Measurements from ENCODE around the gene SBF1. TPM values are rescaled to one million over a fixed set of nuclear protein-coding genes. Genes with fewer than 3 reads are reported as not detected.

Gene SBF1
- total and polyA plus RNA-seq, 2 of the 13 experiments (the other 11 are each of a cell fraction or from before 2014, with no cell fraction given) = 31.7 to 40.9 TPM

DNA sequence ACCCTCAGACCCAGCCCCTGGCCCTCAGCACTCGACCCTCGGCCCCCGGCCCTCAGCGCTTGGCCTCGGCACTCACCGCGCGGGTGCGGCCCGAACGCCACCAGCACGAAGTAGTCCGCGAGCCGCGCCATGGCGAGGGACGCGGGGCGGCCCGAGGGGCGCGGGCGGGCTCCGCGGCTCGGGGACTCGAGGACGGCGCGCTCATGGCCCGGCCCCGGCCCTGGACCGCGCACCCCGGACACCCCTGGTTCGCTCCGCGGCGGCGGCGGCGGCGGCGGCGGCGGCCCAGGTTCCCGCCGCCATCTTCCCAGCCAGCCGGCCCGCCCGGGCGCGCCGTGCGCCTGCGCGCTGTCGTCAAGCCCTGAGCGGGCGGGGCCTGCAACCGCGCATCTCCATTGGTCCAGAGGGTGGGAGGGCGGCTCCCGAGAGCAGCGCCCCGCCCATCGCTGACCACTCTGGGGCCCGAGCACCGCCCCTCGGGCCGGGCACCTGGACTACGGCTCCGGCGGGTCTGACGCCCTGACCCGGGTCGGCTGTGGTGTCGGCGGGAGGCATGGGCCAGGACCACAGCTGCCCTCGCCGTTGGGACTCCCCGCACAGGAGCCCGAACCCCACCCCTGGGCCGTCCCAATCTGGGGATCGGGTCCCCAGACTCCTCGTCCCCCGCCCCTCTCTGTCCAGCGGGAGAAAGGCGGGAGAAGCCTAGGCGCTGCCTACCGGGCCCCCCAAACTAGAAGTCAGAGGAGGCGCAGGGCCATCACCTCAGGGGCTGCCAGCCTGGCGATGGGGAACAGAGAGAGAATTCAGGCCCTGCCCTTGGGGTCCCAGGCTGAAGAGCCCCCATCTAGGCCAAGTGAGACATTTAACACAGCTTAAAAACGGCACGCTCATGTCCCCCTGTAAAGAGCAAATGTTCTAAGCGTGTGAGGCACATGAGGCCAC, at the start of gene SBF1 (continued):
- TF ChIP-seq SAFB2 (CRISPR knock-in tag; IDR thresholded peaks at IDR 0.05; ENCODE audit: borderline replicate concordance, low read depth) = no peak
- TF ChIP-seq ETV5 (CRISPR knock-in tag; IDR thresholded peaks at IDR 0.05; ENCODE audit: borderline replicate concordance) = 0 out of 2 replicates have a peak, but pooled peaks have one; percentile 8
- TF ChIP-seq TSC22D2 (CRISPR knock-in tag; IDR thresholded peaks at IDR 0.05; ENCODE audit: borderline replicate concordance) = no peak
- peak; percentile 60 for TF ChIP-seq ZFX (CRISPR knock-in tag; IDR thresholded peaks at IDR 0.05; ENCODE audit: low read depth)
- TF ChIP-seq ZNF564 (CRISPR knock-in tag; IDR thresholded peaks at IDR 0.05) = no peak
- no peak for TF ChIP-seq FOXM1 (CRISPR knock-in tag; IDR thresholded peaks at IDR 0.05)
- TF ChIP-seq ZSCAN9 (CRISPR knock-in tag; IDR thresholded peaks at IDR 0.05; ENCODE audit: borderline replicate concordance) = no peak
- TF ChIP-seq ZNF337 (CRISPR knock-in tag; IDR thresholded peaks at IDR 0.05; ENCODE audit: borderline replicate concordance, low read depth) = no peak
- TF ChIP-seq, protein P1, sequence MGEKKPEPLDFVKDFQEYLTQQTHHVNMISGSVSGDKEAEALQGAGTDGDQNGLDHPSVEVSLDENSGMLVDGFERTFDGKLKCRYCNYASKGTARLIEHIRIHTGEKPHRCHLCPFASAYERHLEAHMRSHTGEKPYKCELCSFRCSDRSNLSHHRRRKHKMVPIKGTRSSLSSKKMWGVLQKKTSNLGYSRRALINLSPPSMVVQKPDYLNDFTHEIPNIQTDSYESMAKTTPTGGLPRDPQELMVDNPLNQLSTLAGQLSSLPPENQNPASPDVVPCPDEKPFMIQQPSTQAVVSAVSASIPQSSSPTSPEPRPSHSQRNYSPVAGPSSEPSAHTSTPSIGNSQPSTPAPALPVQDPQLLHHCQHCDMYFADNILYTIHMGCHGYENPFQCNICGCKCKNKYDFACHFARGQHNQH (CRISPR knock-in tag; IDR thresholded peaks at IDR 0.05) = 0 out of 2 replicates have a peak, but pooled peaks have one; percentile 30
- TF ChIP-seq, protein P2, sequence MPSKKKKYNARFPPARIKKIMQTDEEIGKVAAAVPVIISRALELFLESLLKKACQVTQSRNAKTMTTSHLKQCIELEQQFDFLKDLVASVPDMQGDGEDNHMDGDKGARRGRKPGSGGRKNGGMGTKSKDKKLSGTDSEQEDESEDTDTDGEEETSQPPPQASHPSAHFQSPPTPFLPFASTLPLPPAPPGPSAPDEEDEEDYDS (CRISPR knock-in tag; IDR thresholded peaks at IDR 0.05) = peak; percentile 91
- TF ChIP-seq SYNCRIP (IDR thresholded peaks at IDR 0.05; ENCODE audit: insufficient read depth, low read depth, low read length) = no peak
- no peak for TF ChIP-seq SIN3B (IDR thresholded peaks at IDR 0.05; ENCODE audit: low read length)
- 0 out of 4 replicates have a peak, but pooled peaks of 1 of the 2 experiments have one; percentile 44 for TF ChIP-seq KLF16 (CRISPR knock-in tag; IDR thresholded peaks at IDR 0.05)
- no peak for TF ChIP-seq TRIM24 (CRISPR knock-in tag; IDR thresholded peaks at IDR 0.05)
- no peak for TF ChIP-seq SOX5 (CRISPR knock-in tag; IDR thresholded peaks at IDR 0.05; ENCODE audit: borderline replicate concordance)
- TF ChIP-seq JUNB (CRISPR knock-in tag; IDR thresholded peaks at IDR 0.05; ENCODE audit: borderline replicate concordance) = no peak
- TF ChIP-seq ZFP82 (CRISPR knock-in tag; IDR thresholded peaks at IDR 0.05; ENCODE audit: borderline replicate concordance) = no peak
- no peak for TF ChIP-seq AGO1 (IDR thresholded peaks at IDR 0.05; ENCODE audit: low read depth, low read length, poor library complexity, severe bottlenecking)
- TF ChIP-seq, protein P3, sequence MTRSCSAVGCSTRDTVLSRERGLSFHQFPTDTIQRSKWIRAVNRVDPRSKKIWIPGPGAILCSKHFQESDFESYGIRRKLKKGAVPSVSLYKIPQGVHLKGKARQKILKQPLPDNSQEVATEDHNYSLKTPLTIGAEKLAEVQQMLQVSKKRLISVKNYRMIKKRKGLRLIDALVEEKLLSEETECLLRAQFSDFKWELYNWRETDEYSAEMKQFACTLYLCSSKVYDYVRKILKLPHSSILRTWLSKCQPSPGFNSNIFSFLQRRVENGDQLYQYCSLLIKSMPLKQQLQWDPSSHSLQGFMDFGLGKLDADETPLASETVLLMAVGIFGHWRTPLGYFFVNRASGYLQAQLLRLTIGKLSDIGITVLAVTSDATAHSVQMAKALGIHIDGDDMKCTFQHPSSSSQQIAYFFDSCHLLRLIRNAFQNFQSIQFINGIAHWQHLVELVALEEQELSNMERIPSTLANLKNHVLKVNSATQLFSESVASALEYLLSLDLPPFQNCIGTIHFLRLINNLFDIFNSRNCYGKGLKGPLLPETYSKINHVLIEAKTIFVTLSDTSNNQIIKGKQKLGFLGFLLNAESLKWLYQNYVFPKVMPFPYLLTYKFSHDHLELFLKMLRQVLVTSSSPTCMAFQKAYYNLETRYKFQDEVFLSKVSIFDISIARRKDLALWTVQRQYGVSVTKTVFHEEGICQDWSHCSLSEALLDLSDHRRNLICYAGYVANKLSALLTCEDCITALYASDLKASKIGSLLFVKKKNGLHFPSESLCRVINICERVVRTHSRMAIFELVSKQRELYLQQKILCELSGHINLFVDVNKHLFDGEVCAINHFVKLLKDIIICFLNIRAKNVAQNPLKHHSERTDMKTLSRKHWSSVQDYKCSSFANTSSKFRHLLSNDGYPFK (CRISPR knock-in tag; IDR thresholded peaks at IDR 0.05; ENCODE audit: borderline replicate concordance) = no peak; the same call in 1 of the 2 replicates
- no peak for TF ChIP-seq ZNF451 (CRISPR knock-in tag; IDR thresholded peaks at IDR 0.05)
- TF ChIP-seq ZBTB7A (CRISPR knock-in tag; IDR thresholded peaks at IDR 0.05) = no peak
- TF ChIP-seq KDM2A (CRISPR knock-in tag; IDR thresholded peaks at IDR 0.05; ENCODE audit: borderline replicate concordance, low read depth) = peak; percentile 62; the same call in 1 of the 2 replicates
- TF ChIP-seq, protein P4, sequence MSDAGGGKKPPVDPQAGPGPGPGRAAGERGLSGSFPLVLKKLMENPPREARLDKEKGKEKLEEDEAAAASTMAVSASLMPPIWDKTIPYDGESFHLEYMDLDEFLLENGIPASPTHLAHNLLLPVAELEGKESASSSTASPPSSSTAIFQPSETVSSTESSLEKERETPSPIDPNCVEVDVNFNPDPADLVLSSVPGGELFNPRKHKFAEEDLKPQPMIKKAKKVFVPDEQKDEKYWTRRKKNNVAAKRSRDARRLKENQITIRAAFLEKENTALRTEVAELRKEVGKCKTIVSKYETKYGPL (CRISPR knock-in tag; IDR thresholded peaks at IDR 0.05) = no peak
- TF ChIP-seq POLR2A (IDR thresholded peaks at IDR 0.05; ENCODE audit: insufficient read depth in 1 of 2, low read depth in 2 of 2, low read length in 2 of 2) = peak; percentile 48 to 87; a peak in 3 of 4 replicates
- no peak for TF ChIP-seq ZSCAN12 (CRISPR knock-in tag; IDR thresholded peaks at IDR 0.05)

Measured in HepG2 (cell line).